Measurements from ENCODE around the gene SYCN. TPM values are rescaled to one million over a fixed set of nuclear protein-coding genes. Genes with fewer than 3 reads are reported as not detected.
"Not testable (repeated sequence)": the region's sequence is repeated elsewhere in the genome, so short reads cannot be mapped to it uniquely, and the experiment has no call there.

The SYCN gene
- not detected for total RNA-seq

DNA sequence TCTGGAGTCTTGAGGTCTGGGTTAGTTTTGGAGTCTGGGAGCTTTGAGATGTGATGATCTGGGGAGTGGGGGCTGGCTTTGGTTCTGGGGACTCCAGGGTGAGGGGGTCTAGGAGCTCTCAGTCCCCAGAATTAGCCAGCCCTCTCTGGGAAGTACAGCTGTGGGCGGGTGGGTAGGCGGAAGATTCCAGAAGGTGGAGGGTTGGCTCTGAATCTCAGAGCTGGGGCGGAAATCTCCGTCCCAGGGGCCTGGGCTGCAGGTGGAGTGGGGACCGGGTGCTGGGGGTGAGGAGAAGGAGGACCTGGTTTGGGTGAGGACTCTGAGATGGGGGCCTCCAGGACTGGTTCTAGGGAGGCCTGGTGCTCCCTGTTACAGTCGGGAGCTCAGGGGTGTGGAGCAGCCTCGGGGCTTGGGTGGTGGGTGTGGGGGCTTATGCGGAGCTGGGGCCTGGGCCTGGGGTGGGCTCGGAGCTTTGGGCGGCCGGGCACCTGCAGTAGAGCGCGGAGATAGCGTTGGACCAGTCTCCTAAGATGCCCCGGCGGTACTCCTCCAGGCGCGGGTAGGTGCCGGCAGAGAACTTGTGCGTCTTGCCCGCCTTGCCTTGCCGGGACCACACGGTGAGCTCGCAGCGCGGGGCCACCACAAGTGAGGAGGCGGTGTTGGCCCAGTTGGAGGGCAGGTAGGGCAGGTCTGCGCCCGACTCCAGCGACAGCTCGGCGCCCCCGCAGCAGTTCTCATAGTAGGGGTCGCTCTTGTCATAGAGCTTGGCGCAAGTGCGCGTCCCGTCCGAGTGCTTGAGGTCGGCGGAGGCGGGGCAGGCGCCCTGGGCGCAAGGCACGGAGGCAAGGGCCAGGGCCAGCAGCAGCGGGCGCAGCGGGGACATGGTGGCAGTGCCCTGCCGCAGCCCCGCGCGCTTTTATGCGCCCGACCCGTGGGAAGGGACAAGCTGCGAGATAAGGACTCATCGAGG is at the start of gene SYCN:
SYCN (minus strand) TSS at position 892 of the 970 bp plus-strand sequence; CDS start at position 883, 9 bp downstream.
- Mint-ChIP-seq H3K27ac (no peak within 1 kb of the TSS), H3K27me3 (ENCODE audit: low read depth) (peaks cover 44% of the 10 kb centered on the region), H3K36me3 (ENCODE audit: low read depth) (no peaks in the 10 kb centered on the region), H3K4me3 (no peak within 1 kb of the TSS), H3K4me1 (ENCODE audit: low read depth) (no peaks in the 10 kb centered on the region), H3K9me3 (no peaks in the 10 kb centered on the region)
- intact Hi-C loops (cut with micrococcal nuclease), result no loop called here
- CTCF ChIA-PET, result interaction anchor here (0.7 to 2.0 kb wide), 4 partner anchors 13 to 226 kb away, joined by 3 to 6 read pairs (median 3); no protein-coding TSS in a partner anchor
- no peak for DNase-seq

DNA sequence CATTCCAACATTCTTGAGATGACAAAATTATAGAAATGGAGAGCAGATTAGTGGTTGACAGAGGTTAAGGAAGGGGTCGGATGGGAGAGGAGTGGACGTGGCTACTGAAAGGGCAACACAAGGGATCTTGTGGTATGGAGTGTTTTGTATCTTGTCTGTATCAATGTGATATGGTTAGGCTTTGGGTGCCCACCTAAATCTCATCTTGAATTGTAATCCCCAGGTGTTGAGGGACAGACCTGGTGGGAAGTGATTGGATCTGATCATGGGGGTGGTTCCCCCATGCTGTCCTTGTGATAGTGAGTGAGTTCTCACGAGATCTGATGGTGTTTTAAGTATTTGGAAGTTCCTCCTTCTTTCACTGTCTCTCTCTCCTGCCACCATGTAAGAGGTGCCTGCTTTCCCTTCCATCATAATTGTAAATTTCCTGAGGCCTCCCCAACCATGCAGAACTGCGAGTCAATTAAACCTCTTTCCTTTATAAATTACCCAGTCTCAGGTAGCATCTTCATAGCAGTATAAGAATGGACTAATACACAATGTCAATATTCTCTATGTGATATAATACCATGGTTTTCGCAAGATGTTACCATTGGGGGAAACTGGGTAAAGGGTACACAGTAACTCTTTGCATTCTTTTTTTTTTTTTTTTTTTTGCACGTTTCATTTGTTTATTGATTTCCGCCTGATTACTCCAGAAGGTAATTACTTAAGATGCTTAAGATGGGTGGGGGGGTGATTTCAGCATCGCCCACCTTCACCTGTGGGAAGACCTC is 49.5 kb upstream of the SYCN start:
- H3K36me3 Mint-ChIP-seq (ENCODE audit: low read depth), result no peaks in the 10 kb centered on the region
- H3K27ac Mint-ChIP-seq, result no peak overlapping the region
- no peaks in the 10 kb centered on the region for H3K9me3 Mint-ChIP-seq
- DNase-seq, result no peak
- intact Hi-C loops (cut with micrococcal nuclease), result no loop called here
- H3K27me3 Mint-ChIP-seq (ENCODE audit: low read depth), result peaks cover 8% of the 10 kb centered on the region
- H3K4me3 Mint-ChIP-seq, result no peak overlapping the region
- CTCF ChIA-PET, result no interaction called here
- peaks cover 6% of the 10 kb centered on the region for H3K4me1 Mint-ChIP-seq (ENCODE audit: low read depth)

DNA sequence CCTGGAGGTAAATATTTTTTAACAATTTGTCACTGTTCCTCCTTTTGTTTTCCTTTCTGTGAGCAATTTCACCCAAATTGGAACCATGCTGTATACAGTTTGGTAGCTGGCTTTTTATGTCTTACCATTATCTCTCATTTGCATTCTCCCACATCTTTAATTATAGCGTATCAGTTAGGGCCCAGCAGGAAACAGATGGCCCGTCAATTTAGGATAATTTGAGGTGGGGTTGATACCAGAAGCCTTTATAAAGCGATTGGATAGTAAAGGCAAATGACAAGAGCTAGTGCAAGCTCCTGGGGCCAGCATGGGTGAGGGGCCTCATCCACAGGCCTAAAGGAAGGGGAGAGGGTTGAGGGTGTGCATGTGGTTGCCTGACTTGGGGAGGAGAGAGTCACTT is 48.4 kb upstream of the SYCN start:
- Mint-ChIP-seq H3K4me3 (no peak overlapping the region), H3K36me3 (ENCODE audit: low read depth) (no peaks in the 10 kb centered on the region), H3K27ac (no peak overlapping the region), H3K9me3 (no peaks in the 10 kb centered on the region), H3K4me1 (ENCODE audit: low read depth) (peaks cover 4% of the 10 kb centered on the region), H3K27me3 (ENCODE audit: low read depth) (peaks cover 5% of the 10 kb centered on the region)
- intact Hi-C loops (cut with micrococcal nuclease), result no loop called here
- no peak for DNase-seq
- CTCF ChIA-PET, result no interaction called here

GRCh38 chr19:39251846-39252245 is 47.8 kb upstream of the SYCN start:
- Mint-ChIP-seq H3K4me3 (no peak overlapping the region), H3K36me3 (ENCODE audit: low read depth) (no peaks in the 10 kb centered on the region), H3K27me3 (ENCODE audit: low read depth) (peaks cover 4% of the 10 kb centered on the region), H3K27ac (no peak overlapping the region), H3K9me3 (no peaks in the 10 kb centered on the region), H3K4me1 (ENCODE audit: low read depth) (peaks cover 7% of the 10 kb centered on the region)
- intact Hi-C loops (cut with micrococcal nuclease), result no loop called here
- CTCF ChIA-PET, result no interaction called here
- no peak for DNase-seq

- CTCF ChIA-PET, result no interaction called here
- Mint-ChIP-seq H3K9me3 (no peaks in the 10 kb centered on the region), H3K4me3 (no peak overlapping the region), H3K27ac (no peak overlapping the region), H3K4me1 (ENCODE audit: low read depth) (peaks cover 7% of the 10 kb centered on the region), H3K36me3 (ENCODE audit: low read depth) (no peaks in the 10 kb centered on the region), H3K27me3 (ENCODE audit: low read depth) (peaks cover 5% of the 10 kb centered on the region)
- no peak for DNase-seq
- intact Hi-C loops (cut with micrococcal nuclease), result no loop called here
These were observed 47.0 kb upstream of the SYCN start for GRCh38 chr19:39251081-39251480.

DNA sequence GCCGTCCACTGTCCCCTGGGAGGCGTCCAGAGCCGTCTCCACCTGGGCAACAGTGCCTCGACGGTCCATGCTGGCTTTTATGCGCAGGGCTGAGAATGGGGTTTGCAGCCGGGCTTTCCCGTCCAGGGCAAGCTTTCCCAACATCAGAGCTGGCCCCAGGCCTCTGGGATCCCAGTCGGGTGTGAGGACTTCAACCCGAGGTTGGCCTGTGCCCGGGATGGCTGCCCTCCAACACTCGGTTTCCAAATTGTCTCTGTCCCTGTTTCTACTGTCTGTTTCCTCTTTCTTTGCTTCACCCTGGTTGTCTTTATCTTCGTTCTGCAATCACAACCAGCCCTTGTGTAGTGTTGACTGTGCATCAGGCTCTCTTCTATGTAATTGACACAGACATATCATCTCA is 44.7 kb upstream of the SYCN start, which contains the start of gene IFNL4:
IFNL4 (minus strand) TSS at position 51 of the 400 bp plus-strand sequence.
- CTCF ChIA-PET, result no interaction called here

DNA sequence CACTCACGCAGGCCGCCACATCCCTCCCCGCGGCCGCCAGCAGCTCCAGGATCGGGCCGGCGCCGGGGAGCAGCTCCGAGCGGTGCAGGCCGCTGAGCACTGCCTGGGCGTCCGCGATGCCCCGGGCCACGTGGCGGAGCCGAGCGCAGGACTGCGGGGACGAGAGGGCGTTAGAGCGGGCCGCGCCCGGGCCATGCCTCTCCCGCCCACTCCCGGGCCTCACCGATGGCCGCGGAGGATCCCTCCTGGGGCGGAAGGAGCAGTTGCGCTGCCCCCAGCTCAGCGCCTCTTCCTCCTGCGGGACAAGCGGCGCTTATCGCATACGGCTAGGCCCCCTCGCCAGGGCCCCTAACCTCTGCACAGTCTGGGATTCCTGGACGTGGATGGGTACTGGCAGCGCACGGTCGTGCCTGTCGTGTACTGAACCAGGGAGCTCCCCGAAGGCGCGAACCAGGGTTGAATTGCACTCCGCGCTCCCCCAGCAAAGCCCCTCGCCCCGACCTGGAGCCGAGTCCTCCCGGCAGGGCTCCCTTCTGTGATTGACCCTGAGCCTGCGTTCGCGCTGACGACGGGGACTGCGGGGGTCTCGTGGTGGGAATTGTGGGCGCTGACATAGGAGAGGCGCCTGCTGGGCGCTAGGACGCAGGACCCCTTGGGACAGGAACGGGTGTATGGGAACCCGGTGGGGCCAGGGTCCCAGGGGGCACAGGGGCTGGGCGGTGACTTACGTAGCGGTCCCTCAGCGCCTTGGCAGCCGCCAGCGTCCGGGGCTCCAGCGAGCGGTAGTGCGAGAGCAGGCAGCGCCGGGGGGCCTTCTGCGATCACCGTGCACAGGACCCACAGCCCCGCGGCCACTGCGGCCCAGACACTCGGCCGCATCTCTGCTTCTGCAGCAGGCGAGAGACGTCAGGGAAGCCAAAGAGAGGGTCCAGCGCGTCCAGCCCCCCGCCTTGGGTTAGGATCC is 43.9 kb upstream of the SYCN start:
- intact Hi-C loops (cut with micrococcal nuclease), result no loop called here
- Mint-ChIP-seq H3K4me1 (ENCODE audit: low read depth) (peaks cover 7% of the 10 kb centered on the region), H3K27ac (no peak overlapping the region), H3K4me3 (no peak overlapping the region), H3K36me3 (ENCODE audit: low read depth) (no peaks in the 10 kb centered on the region), H3K9me3 (no peaks in the 10 kb centered on the region), H3K27me3 (ENCODE audit: low read depth) (peaks cover 5% of the 10 kb centered on the region)
- CTCF ChIA-PET, result no interaction called here
- no peak for DNase-seq

More for the DNA sequence above, 44.7 kb upstream of the SYCN start, which contains the start of gene IFNL4:
- Mint-ChIP-seq H3K27me3 (ENCODE audit: low read depth) (peaks cover 5% of the 10 kb centered on the region), H3K27ac (no peak within 1 kb of the TSS), H3K36me3 (ENCODE audit: low read depth) (no peaks in the 10 kb centered on the region), H3K4me1 (ENCODE audit: low read depth) (peaks cover 7% of the 10 kb centered on the region), H3K9me3 (no peaks in the 10 kb centered on the region), H3K4me3 (no peak within 1 kb of the TSS)
- intact Hi-C loops (cut with micrococcal nuclease), result no loop called here
- no peak for DNase-seq

- Mint-ChIP-seq H3K4me1 (ENCODE audit: low read depth) (peaks cover 6% of the 10 kb centered on the region), H3K9me3 (no peaks in the 10 kb centered on the region), H3K27me3 (ENCODE audit: low read depth) (peaks cover 5% of the 10 kb centered on the region), H3K36me3 (ENCODE audit: low read depth) (no peaks in the 10 kb centered on the region), H3K27ac (no peak overlapping the region), H3K4me3 (peak overlapping the region; percentile 12)
- CTCF ChIA-PET, result no interaction called here
- intact Hi-C loops (cut with micrococcal nuclease), result no loop called here
- DNase-seq, result peak; percentile 36
These were observed 43.0 kb upstream of the SYCN start for GRCh38 chr19:39246951-39247669.

DNA sequence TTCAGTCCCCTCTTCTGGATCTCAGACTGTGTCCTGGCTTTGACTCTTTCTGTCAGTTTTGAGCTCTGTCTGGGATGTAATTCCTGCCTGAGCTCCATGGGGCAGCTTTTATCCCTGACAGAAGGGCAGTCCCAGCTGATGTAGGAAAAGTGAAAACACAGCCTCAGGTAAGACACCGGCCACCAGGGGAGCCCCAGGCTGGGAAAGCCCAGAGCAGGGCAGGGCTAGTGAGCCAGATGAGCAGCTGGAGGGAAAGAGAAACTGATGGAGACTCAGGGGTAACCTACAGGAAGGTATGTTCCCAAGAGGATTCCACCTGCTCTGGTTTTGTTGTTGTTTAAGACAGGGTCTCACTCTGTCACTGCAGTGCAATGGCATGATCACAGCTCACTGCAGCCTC is 41.1 kb upstream of the SYCN start:
- CTCF ChIA-PET; DNase-seq; H3K9me3 Mint-ChIP-seq; H3K27me3 Mint-ChIP-seq (ENCODE audit: low read depth); H3K4me3 Mint-ChIP-seq; H3K4me1 Mint-ChIP-seq (ENCODE audit: low read depth); H3K36me3 Mint-ChIP-seq (ENCODE audit: low read depth); H3K27ac Mint-ChIP-seq; intact Hi-C loops (cut with micrococcal nuclease): not testable (repeated sequence)

GRCh38 chr19:39244410-39245100 is 40.5 kb upstream of the SYCN start, which contains the start of gene IFNL3:
Gene IFNL3, minus strand, starts transcription at chr19:39245006. Its CDS starts 39 bp downstream, at chr19:39244967.
- H3K27ac Mint-ChIP-seq; DNase-seq; CTCF ChIA-PET; H3K4me3 Mint-ChIP-seq; H3K4me1 Mint-ChIP-seq (ENCODE audit: low read depth); H3K27me3 Mint-ChIP-seq (ENCODE audit: low read depth); intact Hi-C loops (cut with micrococcal nuclease); H3K36me3 Mint-ChIP-seq (ENCODE audit: low read depth); H3K9me3 Mint-ChIP-seq: not testable (repeated sequence)

DNA sequence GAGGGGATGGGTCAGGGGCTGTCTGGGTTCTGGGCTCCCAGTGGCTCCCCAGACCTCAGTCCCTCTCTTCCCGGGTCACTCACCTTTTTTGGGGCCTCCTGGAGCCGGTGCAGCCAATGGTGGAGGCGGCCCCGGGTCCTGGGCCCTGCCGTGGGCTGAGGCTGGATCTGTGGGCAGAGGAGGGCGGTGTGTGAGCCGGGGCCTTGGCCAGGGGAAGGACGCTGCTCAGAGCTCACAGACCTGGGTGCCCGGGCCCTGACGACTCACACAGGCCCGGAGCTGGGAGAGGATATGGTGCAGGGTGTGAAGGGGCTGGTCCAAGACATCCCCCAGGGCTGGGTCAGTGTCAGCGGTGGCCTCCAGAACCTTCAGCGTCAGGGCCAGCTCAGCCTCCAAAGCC is 39.7 kb upstream of the SYCN start:
- intact Hi-C loops (cut with micrococcal nuclease); H3K4me3 Mint-ChIP-seq; DNase-seq; H3K9me3 Mint-ChIP-seq; CTCF ChIA-PET; H3K27me3 Mint-ChIP-seq (ENCODE audit: low read depth); H3K36me3 Mint-ChIP-seq (ENCODE audit: low read depth); H3K4me1 Mint-ChIP-seq (ENCODE audit: low read depth); H3K27ac Mint-ChIP-seq: not testable (repeated sequence)

All from activated naive CD4-positive, alpha-beta T cell treated with anti-CD3 and anti-CD28 coated beads for 36 hours (primary cell).